GM21528 (cell line): Measurements from ENCODE around the gene FAM163B.

ENCODE experiments used
- ATAC-seq: cut with Tn5 transposase; IDR thresholded peaks from one replicate; pipeline ENCODE4 v1.9.1; 2021; ENCODE audit warnings: mild to moderate bottlenecking, moderate library complexity; ENCODE audit not compliant: unreplicated experiment, low FRiP score

Gene FAM163B

DNA sequence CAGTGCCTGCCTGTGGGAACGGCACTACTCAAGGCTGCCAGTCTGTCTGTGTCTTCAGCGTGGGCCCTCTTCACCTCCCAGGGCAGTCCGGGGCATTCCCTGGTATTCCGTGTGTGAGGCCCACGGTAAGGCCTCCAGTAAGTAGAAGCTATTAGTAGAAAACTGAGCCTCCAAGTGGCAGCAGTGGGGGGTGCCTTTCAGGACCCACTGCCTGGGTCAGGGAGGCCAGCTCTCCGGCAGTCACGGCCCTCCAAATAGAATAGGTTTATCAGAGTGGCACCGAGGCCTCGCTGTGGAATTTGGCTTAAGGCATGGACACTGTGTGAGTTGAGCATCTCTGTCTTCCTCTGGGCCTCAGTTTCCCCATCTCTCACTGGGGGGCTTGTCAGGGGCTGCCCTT lies 51.6 kb downstream of the FAM163B start:
- ATAC-seq, result no peak

DNA sequence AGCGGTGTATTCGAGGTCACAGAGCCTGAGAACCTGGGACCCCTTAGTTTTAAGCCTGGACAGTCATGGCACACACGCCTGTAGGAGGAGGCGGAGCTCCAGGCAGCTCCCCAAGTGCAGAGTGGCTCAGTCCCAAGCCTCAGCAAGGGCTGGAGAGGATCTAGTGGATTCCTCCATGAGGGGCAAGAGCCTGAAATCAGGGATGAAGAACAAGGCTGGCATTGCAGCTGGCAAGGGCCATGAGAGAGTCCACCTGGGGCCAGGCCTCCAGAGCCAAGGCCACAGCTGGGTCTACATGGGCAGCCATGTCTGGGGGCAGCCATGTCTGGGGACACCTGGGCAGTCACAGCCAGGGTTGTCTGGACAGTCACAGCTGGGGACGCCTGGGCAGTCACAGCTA lies 52.8 kb downstream of the FAM163B start:
- no peak for ATAC-seq

DNA sequence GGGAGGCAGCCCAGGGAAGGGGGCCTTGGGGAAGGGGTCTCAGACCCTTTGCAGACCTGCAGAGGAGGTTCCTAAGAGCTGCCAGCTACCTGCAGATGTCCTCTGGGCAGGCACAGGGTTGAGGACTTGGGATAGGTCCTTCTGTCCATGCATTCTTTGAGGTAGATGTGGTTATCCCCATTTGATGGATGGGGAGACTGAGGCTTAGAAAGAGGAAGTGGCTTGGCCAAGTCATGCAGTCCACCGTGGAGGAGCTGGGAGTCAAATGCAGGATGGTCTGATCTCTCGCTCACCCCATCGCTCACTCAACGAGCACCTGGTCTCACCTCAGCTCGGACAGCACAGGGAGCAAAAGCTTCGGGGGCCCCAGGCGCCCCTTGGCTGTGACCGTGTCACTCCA lies 54.5 kb downstream of the FAM163B start:
- no peak for ATAC-seq

DNA sequence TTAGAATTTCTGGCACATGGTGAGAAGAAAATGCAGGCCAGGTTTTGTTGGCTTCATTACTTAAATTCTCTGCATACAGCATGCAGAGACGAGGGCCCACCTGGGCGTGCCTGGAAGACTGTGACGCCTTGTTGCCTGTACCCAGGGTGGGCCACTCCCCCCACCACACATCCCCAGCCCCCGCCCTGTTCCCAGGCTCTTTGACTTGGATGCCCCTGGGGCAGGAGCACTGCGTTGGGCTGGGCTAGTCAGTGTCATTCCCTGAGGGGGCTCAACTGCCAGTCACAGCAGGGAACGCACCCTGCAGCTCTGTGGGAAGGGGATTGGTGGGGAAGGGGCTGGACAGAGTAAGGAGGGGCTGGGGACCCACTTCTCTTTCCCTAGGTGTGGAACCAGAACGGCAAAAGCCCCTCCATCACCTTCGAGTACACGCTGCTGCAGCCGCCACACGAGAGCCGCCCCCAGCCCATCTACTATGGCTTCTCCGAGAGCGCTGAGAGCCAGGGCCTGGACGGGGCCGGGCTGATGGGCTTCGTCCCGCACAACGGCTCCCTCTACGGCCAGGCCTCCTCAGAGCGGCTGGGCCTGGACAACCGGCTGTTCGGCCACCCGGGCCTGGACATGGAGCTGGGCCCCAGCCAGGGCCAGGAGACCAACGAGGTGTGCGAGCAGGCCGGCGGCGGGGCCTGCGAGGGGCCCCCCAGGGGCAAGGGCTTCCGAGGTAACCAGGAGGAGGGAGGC lies 55.0 kb downstream of the FAM163B start:
- no peak for ATAC-seq

DNA sequence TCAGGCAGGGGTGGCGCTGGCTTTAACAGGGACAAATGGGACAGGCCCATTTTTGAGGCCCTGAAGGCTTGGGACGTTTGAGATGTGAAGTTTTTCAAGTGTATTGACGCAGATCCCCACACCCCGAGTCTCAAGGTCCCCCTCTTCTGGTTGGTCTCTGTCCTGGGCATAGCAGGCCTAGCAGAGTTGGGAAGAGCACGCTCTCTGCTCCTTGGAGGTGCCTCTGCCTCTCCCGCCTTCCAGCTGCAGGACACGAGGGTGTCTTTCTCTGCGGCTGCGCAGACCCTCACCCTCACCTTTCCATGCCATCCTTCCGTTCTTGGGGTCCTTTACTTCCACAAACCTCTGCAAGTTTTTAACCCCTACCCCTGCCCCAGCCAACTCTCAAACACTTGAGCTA lies 56.1 kb downstream of the FAM163B start:
- ATAC-seq, result no peak

DNA sequence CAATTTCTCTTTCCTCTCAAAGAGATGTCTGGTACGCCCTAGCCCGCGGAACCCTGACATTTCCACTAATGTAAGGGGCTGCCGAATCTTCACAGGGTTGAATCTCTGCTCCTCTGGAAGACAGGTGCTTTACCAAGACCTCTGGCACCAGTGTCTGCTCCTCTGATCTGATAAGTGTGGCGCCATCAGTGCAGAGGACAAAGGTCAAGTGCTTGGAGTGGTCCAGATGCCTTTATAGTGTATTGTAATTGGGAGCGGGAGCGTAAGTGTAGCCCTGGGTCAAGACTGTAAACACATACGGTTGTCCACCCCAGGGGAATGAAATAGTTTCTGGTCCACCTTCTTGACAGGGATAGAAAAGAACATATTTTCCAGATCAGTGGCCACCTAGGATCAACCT lies 57.0 kb downstream of the FAM163B start:
- ATAC-seq, result no peak

DNA sequence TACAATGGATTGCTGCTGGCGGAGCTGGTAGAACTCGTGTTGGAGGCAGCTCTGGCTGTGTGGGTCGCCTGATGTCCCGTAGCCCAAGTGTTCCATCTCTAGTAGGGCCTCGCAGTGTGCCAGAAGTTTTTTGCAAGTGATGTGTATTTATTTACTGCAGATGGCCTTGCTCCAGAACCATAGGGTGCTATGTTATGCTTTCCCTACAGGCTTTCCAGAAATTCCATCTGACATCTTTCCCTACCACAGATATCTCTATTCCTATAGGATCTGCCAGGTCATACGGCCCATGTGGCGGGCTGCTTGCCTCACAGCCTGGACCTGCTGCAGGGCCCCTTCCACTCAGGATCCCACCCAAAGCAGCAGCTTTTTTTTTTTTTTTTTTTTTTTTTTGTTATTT lies 57.7 kb downstream of the FAM163B start:
- no peak for ATAC-seq

DNA sequence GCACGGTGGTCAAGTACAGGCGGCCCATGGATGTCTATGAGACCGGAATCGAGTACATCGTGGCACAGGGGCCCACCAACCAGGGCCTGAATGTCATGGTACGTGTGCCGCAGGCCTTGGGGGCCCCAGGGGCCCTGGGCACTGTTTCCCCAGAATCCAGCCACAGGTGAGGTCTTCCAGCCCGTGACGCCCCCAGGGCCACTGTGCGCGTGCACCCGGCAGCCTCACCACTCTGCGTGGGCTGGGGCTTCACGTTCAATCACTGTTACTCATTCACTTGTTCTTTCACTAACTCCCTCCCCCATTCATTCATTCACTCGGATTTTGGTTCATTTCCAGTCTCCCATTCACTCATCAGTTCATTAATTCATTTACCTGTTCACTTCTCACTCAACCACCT lies 62.1 kb downstream of the FAM163B start:
- ATAC-seq, result no peak

DNA sequence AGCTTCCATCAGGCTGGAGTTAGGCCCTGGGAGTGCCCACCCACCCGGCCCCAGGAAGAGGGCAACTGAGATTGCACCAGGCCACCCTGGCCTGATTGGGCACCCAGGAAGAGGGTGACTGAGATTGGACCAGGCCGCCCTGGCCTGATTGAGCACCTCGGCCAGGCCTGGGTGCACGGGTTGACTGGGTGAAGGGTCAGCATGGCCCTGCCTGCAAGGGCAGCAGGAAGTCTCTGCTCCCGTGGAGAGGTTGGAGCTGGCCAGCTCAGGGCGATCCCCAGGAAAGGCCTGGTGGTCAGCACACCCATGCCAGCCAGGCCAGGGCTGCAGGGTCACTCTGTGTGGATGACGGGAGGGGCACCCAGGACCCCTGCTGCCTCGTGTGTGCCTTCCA lies 62.9 kb downstream of the FAM163B start:
- no peak for ATAC-seq

DNA sequence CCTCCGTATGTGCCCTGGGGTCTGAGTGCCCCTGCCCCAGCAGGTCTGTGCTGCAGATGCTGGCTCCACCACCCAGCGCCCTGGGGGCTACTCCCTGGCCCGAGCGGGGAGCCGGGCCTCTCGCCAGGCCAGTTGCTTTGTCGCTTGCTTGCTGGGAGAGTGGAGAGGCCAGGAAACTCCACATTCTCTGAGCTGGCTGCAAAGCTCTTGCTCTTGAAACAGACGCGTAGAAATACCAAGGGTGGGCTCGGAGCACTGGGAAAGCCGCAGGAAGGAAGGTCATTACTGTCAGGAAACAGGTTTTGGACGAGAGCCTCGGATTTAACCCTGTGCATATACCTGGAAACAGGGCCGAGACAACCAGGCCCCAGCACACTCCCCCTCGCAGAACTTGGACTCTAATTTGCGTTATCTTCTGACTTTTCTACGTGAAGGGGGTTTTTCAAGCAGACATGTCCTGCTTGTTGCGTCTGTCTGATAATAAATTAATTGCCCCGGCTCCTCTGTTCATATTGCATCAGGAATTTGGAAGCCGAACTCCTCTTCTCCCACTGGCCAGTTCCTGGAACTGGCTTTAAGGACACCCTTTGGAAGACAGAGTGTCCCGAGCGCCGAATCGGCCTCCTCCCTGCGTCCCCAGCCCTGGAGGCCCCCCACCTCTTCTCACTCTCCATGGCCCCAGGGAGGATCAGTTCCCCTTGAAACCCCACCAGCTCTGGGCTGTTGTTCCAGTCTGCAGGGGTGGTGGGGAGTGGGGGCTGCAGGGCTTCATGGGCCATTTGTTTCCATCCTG lies 63.5 kb downstream of the FAM163B start:
- ATAC-seq, result no peak

DNA sequence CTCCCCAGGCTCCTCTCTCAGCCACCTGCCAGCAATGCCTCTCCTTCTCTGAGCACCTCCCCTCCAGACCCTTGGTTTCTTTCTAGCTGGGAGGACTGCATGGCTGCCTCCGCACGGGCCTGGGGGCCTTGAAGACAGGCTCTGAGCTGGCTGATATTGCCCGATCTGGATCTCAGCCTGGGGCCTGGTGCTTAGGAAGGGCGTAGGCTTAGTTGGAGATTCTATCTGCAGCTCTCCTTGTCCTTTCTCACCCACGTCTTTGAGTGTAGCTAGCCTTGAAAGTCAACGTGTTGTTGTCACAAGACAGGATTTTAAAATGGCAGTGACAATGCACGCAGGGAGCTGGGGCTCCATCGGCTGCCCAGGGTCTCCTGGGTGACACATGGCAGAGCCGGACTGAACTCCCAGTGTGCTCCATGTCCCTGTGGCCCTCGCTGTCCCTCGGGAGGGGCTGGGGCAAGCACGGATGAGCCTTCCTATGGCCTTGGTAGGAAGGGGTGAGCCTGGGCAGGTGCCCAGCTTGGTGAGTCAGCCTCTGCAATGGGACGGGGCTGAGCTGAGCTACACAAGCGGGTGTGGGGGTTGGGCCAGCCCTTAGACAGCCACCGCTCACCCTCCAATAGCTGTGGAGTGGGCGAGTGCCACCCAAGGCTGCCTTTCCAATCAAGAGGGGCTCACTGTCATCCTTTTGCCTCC lies 65.3 kb downstream of the FAM163B start:
- no peak for ATAC-seq

DNA sequence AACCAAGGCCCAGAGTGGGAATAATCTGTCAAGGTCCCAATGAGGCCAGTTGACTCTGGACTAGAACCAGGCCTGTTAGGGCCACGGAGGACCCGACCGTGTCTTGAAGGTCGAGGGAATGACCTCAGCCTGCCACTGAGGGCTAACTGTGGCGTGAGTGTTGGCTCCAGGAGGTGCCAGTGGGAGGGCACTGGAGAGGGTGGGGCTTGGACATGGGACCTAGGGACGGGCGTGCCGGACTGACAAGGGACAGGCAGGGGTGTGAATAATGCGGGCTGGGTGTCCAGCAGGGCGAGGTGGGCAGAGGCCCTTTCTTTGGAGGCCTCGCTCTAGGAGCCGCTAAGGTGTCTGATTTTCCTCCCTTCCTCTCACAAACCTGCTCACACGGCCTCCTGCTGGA lies 67.2 kb downstream of the FAM163B start:
- ATAC-seq, result no peak

DNA sequence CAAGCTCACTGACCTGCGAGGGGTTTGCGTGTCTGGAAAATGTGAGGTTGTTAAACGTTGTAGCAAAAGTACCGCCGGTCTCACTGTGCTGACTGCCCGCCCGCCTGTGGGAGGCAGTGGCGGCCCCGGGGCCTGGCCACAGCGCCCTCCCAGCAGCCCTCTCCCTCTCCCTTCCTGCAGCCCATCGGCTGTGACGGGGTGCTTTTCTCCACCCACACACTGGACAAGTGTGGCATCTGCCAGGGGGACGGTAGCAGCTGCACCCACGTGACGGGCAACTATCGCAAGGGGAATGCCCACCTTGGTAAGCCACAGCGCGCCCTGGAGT lies 68.5 kb downstream of the FAM163B start:
- ATAC-seq, result no peak

DNA sequence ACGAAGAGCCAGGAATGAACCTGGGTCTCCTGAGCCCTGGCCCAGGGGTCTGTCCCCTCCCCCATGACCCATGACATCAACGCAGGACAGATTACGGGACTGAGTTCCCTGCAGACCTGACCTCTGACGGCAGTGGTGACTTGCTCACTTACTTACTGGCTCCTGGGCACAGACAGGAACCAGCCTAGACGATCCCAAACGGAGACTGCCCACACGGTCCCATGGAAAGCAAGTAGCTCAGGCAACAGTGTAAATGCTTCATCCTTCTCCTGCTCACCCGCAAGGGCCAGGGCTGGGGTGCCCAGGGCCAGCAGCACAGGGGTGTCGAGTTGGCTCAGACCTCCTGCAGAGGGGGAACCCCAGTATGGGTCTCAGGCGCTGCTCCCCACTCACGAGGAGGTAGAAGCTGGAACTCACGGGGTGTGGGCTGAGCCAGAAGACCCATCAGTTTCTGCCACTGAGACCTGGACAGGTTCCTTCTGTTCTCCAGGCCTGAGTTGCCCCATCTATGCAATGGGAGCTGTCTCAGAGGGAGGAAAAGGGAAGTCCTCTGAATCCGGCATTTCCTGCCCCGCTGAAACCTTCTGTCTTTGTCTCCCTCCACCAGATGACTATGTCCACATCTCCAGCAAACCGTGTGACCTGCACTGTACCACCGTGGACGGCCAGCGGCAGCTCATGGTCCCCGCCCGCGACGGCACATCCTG lies 69.0 kb downstream of the FAM163B start:
- ATAC-seq, result no peak

DNA sequence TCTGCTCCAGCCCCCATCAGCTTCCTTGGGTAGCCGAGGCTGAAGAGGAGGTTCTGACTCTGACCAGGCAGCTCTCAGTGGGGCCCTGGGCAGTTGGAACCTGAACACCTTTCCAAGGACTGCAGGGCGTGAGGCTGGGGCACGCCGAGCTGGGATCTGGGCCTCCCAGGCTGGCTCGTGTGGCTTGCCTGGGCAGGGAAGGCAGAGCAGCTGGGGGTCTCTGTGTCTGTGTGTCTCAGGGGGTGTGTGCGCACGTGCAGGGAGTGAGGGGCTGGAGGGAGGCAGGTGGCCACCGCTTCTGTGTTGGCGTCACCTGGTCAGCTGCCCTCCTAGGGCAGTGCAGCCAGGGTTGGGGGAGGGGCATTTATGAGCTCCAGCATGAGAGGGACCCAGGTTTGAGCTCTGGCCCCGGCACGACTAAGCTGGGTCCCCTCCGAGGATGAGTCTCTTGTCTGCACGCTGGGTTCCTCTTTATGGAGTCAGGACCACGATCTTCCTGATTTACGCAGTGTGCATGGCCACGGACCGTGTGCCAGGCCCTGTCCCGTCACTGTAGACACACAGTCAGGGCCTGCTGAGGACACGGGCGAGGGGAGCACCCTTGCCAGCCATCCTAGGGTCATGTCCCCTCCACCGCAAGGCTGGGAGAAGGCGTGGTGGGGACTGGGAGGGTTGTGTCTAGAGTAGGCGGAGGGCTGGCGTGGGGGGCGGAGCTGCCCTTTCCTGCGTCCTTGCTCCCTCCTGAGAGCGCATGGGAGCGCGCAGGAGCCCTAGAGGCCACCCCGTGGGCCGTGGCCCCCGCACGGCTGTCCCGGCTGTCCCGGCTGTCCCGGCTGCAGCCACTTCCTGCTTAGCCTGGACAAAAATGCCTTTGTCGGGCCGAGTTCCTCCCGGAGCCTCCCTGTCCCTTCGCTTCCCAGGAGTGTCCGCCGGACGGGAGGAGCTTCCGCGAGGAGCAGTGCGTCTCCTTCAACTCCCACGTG lies 70.0 kb downstream of the FAM163B start:
- no peak for ATAC-seq

DNA sequence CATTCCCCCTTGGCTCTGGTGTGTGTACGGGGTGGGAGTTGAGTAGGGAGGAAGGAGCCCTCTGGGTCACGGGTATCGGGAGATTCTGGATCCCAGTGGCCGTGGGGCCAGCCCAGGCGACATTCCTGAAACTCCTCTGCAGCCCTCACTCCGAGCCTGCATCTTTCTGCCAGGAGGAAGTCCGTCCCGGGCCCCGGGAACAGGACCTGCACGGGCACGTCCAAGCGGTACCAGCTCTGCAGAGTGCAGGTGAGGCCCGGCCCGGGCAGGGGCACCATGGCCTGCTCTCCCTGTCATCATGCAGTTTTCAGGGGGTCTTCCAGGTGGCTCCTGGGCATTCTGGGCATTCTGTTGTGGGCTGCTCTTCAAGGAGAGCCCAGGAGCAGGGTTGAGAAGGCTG lies 71.0 kb downstream of the FAM163B start:
- no peak for ATAC-seq

DNA sequence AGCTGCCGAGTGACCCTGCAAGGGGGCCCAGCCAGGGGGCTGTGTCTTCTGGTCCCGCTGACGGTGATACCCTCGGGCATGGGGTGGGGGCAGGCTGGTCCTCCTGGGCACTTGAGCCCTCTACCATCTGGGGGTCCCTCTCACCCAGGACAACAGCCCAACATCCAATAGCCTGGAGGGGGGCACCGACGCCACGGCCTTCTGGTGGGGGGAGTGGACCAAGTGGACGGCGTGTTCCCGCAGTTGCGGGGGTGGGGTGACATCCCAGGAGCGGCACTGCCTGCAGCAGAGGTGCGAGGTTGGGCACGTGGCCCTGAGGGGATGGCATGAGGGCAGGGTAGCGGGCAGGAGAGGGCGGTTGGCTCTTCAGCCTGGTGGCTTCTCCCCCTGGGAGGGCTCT lies 71.9 kb downstream of the FAM163B start:
- no peak for ATAC-seq

DNA sequence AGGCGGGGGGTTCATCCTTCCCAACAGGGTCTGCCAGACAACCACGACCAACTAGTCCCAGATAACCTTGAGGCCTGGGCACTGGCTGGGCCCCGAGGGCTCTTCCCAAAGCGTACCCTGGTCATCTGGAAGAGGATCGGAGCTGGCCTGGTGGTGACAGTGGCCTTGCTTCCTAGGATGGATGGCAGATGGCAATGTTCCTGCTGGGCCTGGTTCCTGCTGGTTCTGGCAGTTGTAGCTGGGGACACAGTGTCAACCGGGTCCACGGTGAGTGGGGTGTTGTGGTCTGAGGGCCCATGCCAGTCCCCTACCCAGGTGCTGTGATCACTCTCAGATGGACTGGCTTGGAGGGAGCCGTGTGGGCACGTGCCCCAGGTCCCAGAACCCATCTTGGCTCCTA lies 72.7 kb downstream of the FAM163B start:
- no peak for ATAC-seq

DNA sequence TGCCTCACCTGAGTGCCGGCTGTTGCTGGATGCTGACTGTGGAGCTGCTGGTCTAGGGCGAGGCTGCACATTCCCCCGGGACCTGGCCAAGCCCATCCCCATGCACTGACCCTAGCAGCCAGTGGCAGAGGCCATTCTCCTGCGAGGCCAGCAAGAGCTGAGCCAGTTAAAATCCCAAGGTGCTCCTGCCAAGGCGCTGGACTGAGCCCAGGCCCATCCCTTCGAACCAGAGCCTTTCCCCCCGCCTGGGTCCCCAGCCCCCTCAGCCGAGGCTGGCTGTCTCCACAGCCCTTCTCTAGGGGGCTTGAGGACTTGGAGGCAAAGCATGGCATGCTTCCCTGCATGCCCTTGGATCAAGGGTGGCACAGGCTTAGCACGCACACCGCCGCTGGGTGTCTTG lies 73.1 kb downstream of the FAM163B start:
- no peak for ATAC-seq

DNA sequence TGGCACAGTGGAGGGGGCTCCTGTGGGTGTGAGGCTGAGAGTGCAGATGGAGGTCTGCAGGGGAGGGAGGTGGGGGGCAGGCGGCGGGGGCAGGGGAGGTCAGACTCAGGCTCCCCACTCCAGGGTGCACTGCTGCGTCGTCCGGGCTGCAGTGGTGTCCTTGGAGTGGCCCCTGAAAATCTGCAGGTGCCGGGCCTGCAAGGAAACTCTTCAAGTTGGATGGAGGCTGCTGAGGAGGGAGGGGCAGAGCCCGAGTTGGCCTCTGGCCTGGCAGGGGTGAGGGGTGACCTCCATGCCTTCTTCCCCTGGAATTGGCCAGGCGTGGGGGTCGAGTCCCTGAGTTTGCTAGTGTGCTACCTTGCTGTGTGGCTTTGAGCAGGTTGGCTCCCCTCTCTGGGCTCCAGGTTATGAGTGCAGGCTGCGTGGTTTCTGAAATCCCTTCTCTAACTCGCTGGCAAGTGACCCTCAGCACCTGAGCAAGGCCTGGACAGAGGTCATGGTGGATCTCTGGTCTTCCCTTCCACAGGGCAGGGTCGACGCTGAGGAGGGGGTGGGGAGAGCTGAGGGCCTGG lies 73.8 kb downstream of the FAM163B start:
- ATAC-seq, result no peak
